A673 (cell line): Measurements from ENCODE around the gene DUSP6. TPM values are rescaled to one million over a fixed set of nuclear protein-coding genes. Genes with fewer than 3 reads are reported as not detected.
"Not testable (repeated sequence)": the region's sequence is repeated elsewhere in the genome, so short reads cannot be mapped to it uniquely, and the experiment has no call there.

Experiments used
- BruUV-seq: library from RNA; stranded (reverse); fragments of 400-500 nt; replicated peaks from 2 replicates; lab custom pipeline; 2021; lab: Mats Ljungman, UMichigan
- CTCF ChIA-PET: fragments of 300-600 bp; sonication (Branson Sonifier 250); formaldehyde crosslinking; loops from one replicate; lab custom pipeline; 2022; ENCODE audit warnings: antibody characterized with exemption; lab: Charles Lee
- POLR2A ChIA-PET: fragments of 300-600 bp; sonication (Branson Sonifier 250); formaldehyde crosslinking; loops from one replicate; lab custom pipeline; 2022; ENCODE audit warnings: antibody characterized with exemption; ENCODE audit not compliant: low non-redundant PET; lab: Charles Lee
- DNase-seq: peaks from one replicate; pipeline ENCODE4 v3.0.0-alpha.2; 2015; ENCODE audit warnings: low spot score
- H3K27ac ChIP-seq: fragments of 200-600 bp; sonication (generic); 2 replicates; pipeline ENCODE4 v1.5.1; 2016; ENCODE audit warnings: mixed run types, low read depth, mild to moderate bottlenecking, mixed read lengths, antibody characterized with exemption, low read length; ENCODE audit not compliant: poor library complexity, severe bottlenecking
- H3K27me3 ChIP-seq: fragments of 200-600 bp; sonication (generic); replicated peaks from 2 replicates; pipeline ENCODE4 v1.6.1; 2017; ENCODE audit warnings: mixed run types, low read depth, mild to moderate bottlenecking, mixed read lengths, antibody characterized with exemption, low read length; ENCODE audit not compliant: insufficient read depth, poor library complexity
- H3K36me3 ChIP-seq: fragments of 200-600 bp; sonication (generic); 2 replicates; pipeline ENCODE4 v1.6.1; 2016; ENCODE audit warnings: mixed run types, mild to moderate bottlenecking, mixed read lengths, antibody characterized with exemption, low read length; ENCODE audit not compliant: insufficient read depth, poor library complexity, severe bottlenecking
- H3K4me1 ChIP-seq: fragments of 200-600 bp; sonication (generic); 2 replicates; pipeline ENCODE4 v1.6.1; 2017; ENCODE audit warnings: mixed run types, mild to moderate bottlenecking, mixed read lengths, antibody characterized with exemption, low read length; ENCODE audit not compliant: insufficient read depth, poor library complexity, severe bottlenecking
- H3K4me3 ChIP-seq: fragments of 200-600 bp; sonication (generic); 2 replicates; pipeline ENCODE4 v1.5.1; 2016; ENCODE audit warnings: low read depth, mixed run types, mild to moderate bottlenecking, mixed read lengths, low read length; ENCODE audit not compliant: poor library complexity, severe bottlenecking
- H3K9me3 ChIP-seq: fragments of 200-600 bp; sonication (generic); 2 replicates; pipeline ENCODE4 v1.6.1; 2016; ENCODE audit warnings: mixed run types, low read depth, mild to moderate bottlenecking, mixed read lengths, antibody characterized with exemption, low read length; ENCODE audit not compliant: poor library complexity, severe bottlenecking
- EZH2 ChIP-seq: fragments of 200-600 bp; sonication (generic); IDR thresholded peaks from 2 replicates; pipeline ENCODE4 v1.6.1; 2017; ENCODE audit warnings: borderline replicate concordance, low read depth, mild to moderate bottlenecking, mixed read lengths, antibody characterized with exemption, low read length; ENCODE audit not compliant: poor library complexity, severe bottlenecking
- intact Hi-C: fragments of 100-400 bp; cut with micrococcal nuclease; formaldehyde crosslinking; loops from one replicate; pipeline ENCODE4 v1.10.0; 2022; ENCODE audit not compliant: unreplicated experiment
- total RNA-seq: library from RNA; stranded (reverse); gene quantifications from 2 replicates; pipeline ENCODE4 v1.2.3, GENCODE V29; 2021
- TF ChIP-seq, protein P1 (sequence below): fragments of 300-800, 200-600 bp; sonication (generic); conservative IDR thresholded peaks from 2 replicates; pipeline ENCODE4 v1.5.1; 2017; ENCODE audit warnings: low read depth, mild to moderate bottlenecking, antibody characterized with exemption, low read length, moderate library complexity, mixed read lengths

Gene DUSP6
- total RNA-seq, 1 experiment from 2014 or later: 226 TPM

DNA sequence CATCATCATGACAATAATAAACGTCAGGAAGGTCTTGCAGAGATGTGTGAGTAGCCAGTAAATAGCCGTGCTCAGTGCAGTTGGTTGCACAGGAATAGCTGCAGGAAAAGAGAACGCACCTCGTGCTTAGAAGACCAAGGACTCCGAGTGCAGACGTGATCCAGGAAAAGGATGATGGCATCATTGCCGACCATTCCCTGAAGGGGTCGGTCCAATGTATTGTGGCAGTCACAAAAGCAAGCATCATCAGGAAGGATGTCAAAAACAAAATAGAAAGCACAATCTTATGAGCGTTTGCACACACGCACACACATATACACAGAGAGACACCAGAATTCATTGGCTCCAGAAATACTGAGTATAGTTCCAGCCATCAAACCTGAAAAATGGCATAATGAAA is 12.8 kb downstream of the DUSP6 start:
- Histone ChIP-seq H3K9me3 (no peaks in the 10 kb centered on the region), H3K36me3 (no peaks in the 10 kb centered on the region), H3K4me3 (no peak overlapping the region), H3K27me3 (no peaks in the 10 kb centered on the region), H3K4me1 (peaks cover 53% of the 10 kb centered on the region), H3K27ac (no peak overlapping the region)
- intact Hi-C loops: no loop called here
- BruUV-seq: no TSS peak
- TF ChIP-seq, protein P1, sequence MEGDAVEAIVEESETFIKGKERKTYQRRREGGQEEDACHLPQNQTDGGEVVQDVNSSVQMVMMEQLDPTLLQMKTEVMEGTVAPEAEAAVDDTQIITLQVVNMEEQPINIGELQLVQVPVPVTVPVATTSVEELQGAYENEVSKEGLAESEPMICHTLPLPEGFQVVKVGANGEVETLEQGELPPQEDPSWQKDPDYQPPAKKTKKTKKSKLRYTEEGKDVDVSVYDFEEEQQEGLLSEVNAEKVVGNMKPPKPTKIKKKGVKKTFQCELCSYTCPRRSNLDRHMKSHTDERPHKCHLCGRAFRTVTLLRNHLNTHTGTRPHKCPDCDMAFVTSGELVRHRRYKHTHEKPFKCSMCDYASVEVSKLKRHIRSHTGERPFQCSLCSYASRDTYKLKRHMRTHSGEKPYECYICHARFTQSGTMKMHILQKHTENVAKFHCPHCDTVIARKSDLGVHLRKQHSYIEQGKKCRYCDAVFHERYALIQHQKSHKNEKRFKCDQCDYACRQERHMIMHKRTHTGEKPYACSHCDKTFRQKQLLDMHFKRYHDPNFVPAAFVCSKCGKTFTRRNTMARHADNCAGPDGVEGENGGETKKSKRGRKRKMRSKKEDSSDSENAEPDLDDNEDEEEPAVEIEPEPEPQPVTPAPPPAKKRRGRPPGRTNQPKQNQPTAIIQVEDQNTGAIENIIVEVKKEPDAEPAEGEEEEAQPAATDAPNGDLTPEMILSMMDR: no peak
- TF ChIP-seq EZH2: no peak
- POLR2A ChIA-PET: no interaction called here
- CTCF ChIA-PET: no interaction called here
- no peak for DNase-seq

DNA sequence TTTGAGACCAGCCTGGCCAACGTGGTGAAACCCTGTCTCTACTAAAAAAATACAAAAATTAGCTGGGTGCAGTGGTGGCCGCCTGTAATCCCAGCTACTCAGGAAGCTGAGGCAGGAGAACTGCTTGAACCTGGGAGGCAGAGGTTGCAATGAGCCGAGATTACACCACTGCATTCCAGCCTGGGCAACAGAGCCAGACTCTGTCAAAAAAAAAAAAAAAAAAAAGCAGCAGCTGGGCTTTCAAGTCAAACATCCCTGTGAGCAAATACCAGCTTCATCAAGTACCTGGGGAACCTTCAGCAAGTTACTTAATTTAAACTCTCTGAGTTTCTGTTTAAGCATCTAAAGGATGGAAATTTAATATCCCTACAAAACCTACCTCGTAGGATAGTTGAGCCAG is 15.2 kb downstream of the DUSP6 start:
- peaks cover 60% of the 10 kb centered on the region for H3K4me1 ChIP-seq
- H3K27me3 ChIP-seq, BruUV-seq, H3K4me3 ChIP-seq, H3K36me3 ChIP-seq, H3K27ac ChIP-seq, CTCF ChIA-PET, DNase-seq, intact Hi-C loops, POLR2A ChIA-PET, H3K9me3 ChIP-seq: not testable (repeated sequence)

DNA sequence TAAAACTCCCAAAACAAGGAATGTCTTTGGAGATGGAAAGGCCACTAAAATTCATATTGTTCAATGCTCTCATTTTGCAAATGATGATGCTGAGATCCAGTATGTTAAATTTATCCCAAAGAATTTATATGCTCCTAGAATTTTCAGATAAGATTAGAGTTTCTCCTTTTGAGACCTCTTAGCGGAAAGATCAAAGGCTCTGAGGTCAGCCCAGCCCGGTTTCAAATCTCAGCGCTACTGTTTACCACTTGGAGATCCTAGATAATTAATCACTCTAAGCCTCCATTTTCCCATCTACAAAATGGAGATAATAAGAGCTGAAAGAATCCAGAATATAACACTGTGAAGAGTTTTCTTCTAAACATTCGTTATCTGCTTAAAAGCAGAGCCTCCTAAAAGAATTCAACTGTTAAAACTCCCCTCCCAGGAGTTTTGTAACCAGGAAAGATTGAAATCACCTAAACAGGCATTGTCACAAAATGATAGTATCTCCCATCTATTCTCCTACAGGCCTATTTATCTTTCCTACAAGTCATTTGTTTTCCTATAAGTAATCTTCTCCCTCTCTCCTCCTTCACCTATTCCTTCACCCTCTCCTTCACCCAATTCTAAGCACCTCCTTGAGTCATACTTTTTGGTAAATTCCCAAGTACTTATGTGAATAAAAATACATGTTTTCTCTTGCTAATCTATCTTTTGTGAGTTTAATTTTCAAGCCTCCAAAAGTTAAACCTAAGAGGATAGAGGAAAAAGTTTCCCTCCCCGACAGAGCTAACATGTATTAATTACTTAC is 16.7 kb downstream of the DUSP6 start:
- H3K27ac ChIP-seq: peak overlapping the region; percentile 87
- H3K36me3 ChIP-seq: no peaks in the 10 kb centered on the region
- peaks cover 9% of the 10 kb centered on the region for H3K9me3 ChIP-seq
- intact Hi-C loops: no loop called here
- CTCF ChIA-PET: no interaction called here
- H3K4me3 ChIP-seq: no peak overlapping the region
- POLR2A ChIA-PET: no interaction called here
- no TSS peak for BruUV-seq
- H3K27me3 ChIP-seq: no peaks in the 10 kb centered on the region
- no peak for TF ChIP-seq EZH2
- TF ChIP-seq, protein P1: no peak
- peaks cover 54% of the 10 kb centered on the region for H3K4me1 ChIP-seq
- DNase-seq: no peak
